DOHH2 (cell line): ENCODE data around the gene SLC2A4.

ENCODE experiments used
- CTCF ChIP-seq: fragments of 200-600 bp; sonication (generic); IDR thresholded peaks from one replicate; pipeline ENCODE4 v1.5.1; 2014; ENCODE audit warnings: antibody characterized with exemption, mild to moderate bottlenecking, low read depth, low read length; ENCODE audit not compliant: poor library complexity, severe bottlenecking
- EZH2phosphoT487 ChIP-seq: fragments of 200-600 bp; sonication (generic); IDR thresholded peaks from 2 replicates; pipeline ENCODE4 v1.6.1; 2017; ENCODE audit warnings: borderline replicate concordance, mild to moderate bottlenecking, antibody characterized with exemption, low read length, moderate library complexity, mixed read lengths

- TF ChIP-seq CTCF (no peak), EZH2phosphoT487 (no peak)
Observed at GRCh38 chr17:7290166-7290565, 8.6 kb downstream of the SLC2A4 start.
